HAP-1 (cell line): ENCODE measurements around the gene STPG2.

Experiments
- DNase-seq, 2 experiments: peaks; one replicate each; pipeline ENCODE4 v3.0.0-alpha.2; 2016 to 2020; ENCODE audit warnings: low spot score in 2 of 2
- H3K27me3 ChIP-seq: fragments of 250-450 bp; sonication (Bioruptor Pico); 2 replicates; pipeline ENCODE4 v1.5.1; 2020; ENCODE audit warnings: low read depth, mild to moderate bottlenecking, moderate library complexity
- H3K36me3 ChIP-seq: fragments of 250-450 bp; sonication (Bioruptor Pico); replicated peaks from 2 replicates; pipeline ENCODE4 v1.5.1; 2020; ENCODE audit warnings: mild to moderate bottlenecking
- H3K4me1 ChIP-seq: fragments of 250-450 bp; sonication (Bioruptor Pico); 2 replicates; pipeline ENCODE4 v1.5.1; 2020; ENCODE audit warnings: mild to moderate bottlenecking
- H3K4me3 ChIP-seq: fragments of 250-450 bp; sonication (Bioruptor Pico); 2 replicates; pipeline ENCODE4 v1.5.1; 2020; ENCODE audit warnings: mild to moderate bottlenecking, moderate library complexity
- H3K9me3 ChIP-seq: fragments of 250-450 bp; sonication (Bioruptor Pico); 2 replicates; pipeline ENCODE4 v1.5.1; 2020; ENCODE audit warnings: mild to moderate bottlenecking, moderate library complexity
- in situ Hi-C: fragments of 300-500 bp; cut with MboI; formaldehyde crosslinking; loops from 3 replicates; pipeline ENCODE4 v1.14.3; 2020; ENCODE audit warnings: low sequenced_read_pairs, inconsistent platforms, mixed read lengths

STPG2 gene

DNA sequence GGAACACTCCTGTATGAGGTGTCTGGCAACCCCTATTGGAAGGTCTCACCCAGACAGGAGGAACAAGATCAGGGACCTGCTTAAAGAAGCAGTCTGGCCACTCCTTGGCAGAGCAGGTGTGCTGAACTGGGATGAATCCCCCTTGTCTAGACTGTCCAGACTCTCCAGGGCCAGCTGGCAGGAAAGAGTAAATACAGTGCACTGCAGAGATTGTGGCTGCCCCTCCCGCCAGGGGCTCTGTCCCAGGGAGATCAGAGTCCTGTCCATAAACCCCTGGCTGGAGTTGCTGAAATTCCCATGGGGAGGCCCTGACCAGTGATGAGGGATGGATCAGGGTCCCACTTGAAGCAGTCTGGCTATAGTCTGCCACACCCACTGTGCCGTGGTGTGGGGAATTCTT is 17.7 kb downstream of the STPG2 start:
- in situ Hi-C loops, result no loop called here
- H3K36me3 ChIP-seq, result no peaks in the 10 kb centered on the region
- DNase-seq, result no peak

DNA sequence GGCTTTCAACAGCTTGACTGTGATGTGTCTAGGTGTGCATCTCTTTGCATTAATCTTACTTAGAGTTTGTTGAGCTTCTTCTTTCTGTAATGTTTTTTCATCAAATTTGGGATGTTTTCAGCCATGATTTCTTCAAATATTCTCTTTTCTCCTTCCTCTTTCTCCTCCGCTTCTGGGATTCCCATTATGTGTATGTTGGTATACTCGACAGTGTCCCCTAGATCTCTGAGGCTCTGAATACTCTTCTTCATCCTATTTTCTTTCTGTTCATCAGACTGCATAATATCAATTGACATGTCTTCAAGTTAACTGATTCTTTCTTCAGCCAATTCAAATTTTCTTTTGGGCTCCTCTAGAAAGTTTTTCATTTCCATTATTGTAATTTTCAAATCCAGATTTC is 25.9 kb downstream of the STPG2 start:
- H3K4me3 ChIP-seq, result no peak overlapping the region
- H3K4me1 ChIP-seq, result no peaks in the 10 kb centered on the region
- H3K9me3 ChIP-seq, result no peaks in the 10 kb centered on the region
- no peak for DNase-seq
- no peaks in the 10 kb centered on the region for H3K36me3 ChIP-seq
- in situ Hi-C loops, result no loop called here
- no peaks in the 10 kb centered on the region; the same call in 1 of the 2 replicates for H3K27me3 ChIP-seq

More for the DNA sequence above, 17.7 kb downstream of the STPG2 start:
- no peaks in the 10 kb centered on the region for H3K9me3 ChIP-seq
- no peaks in the 10 kb centered on the region for H3K4me1 ChIP-seq
- H3K27me3 ChIP-seq, result no peaks in the 10 kb centered on the region
- no peak overlapping the region for H3K4me3 ChIP-seq

DNA sequence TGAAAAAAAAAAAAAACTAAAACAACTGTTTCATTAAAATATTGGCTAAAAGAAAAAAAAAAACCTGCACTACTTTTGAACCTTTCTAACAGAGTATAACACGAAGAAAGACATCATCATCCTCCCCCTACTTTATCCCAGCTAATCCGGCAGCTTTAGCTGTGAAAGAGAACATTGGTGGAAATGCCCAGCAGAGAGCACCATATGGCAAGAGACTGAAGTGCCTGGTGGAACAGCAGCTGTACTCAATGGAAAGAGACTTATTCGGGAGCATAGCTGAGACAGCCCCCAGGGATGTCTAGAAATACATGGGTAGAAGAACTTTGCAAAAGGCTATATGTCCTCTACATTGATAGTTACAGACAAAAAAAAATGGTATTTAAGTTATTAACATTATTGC is 30.3 kb downstream of the STPG2 start:
- in situ Hi-C loops, result no loop called here
- Histone ChIP-seq H3K27me3 (no peaks in the 10 kb centered on the region; the same call in 1 of the 2 replicates), H3K4me3 (no peak overlapping the region), H3K9me3 (no peaks in the 10 kb centered on the region), H3K4me1 (no peaks in the 10 kb centered on the region), H3K36me3 (no peaks in the 10 kb centered on the region)
- peak; percentile 64 to 65 for DNase-seq

DNA sequence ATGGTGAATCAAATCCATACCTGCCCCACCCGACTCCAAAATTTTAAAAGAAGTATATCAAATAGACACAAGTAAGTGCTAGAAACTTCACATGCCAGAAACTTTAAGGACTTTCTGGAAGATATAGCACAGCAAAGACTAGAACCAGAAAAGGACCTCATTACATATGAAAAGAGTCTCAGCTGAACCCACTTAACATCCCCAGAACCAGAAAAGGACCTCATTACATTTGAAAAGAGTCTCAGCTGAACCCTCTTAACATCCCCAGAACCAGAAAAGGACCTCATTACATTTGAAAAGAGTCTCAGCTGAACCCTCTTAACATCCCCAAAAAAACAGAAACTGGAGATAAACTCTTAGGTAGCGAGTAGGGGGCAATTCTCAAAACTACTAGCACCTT is 32.3 kb downstream of the STPG2 start:
- H3K4me1 ChIP-seq, result no peaks in the 10 kb centered on the region
- in situ Hi-C loops, result no loop called here
- DNase-seq, result peak in 1 of 2 experiments; percentile 25
- no peaks in the 10 kb centered on the region for H3K9me3 ChIP-seq
- no peaks in the 10 kb centered on the region; the same call in 1 of the 2 replicates for H3K27me3 ChIP-seq
- H3K4me3 ChIP-seq, result no peak overlapping the region
- no peaks in the 10 kb centered on the region for H3K36me3 ChIP-seq

DNA sequence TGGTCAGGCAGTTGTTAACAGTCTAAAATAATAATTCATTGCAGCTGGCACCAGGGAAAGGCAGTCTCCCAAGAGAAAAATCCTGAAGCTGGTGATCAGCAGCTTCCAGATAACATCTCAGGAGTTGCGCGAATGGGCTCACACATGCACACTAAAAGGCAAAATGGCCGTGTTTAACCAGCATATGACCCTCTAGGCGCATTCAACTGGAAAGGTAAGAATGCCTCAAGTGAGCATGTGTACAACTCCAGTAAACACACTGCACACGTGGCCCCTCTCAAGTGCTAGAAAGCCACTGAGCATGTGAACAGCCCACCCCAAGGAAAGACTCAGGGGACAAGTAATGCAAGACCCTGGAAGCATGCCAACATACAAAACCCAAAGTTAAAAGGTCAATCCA is 33.1 kb downstream of the STPG2 start:
- H3K9me3 ChIP-seq, result no peaks in the 10 kb centered on the region
- no peaks in the 10 kb centered on the region; the same call in 1 of the 2 replicates for H3K27me3 ChIP-seq
- no peaks in the 10 kb centered on the region for H3K4me1 ChIP-seq
- H3K4me3 ChIP-seq, result no peak overlapping the region
- no peaks in the 10 kb centered on the region for H3K36me3 ChIP-seq
- DNase-seq, result no peak
- in situ Hi-C loops, result no loop called here

DNA sequence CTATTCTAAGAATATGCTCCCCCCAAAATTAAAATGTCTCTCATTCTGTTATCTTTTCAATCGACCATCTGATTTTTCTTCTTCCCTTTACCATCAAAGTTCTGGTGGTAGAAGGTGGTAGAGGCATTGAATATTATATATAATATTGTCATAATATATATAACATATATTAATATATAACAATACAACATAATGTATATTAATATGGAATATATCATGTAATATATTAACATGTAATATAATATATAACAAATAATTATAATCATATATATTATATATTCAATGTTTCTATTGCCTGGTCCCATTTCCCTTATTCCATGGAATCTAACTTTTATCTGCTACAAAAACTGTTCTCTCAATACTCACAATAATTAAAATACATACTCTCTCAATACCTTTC is 40.6 kb downstream of the STPG2 start:
- no peaks in the 10 kb centered on the region for H3K4me1 ChIP-seq
- H3K36me3 ChIP-seq, result no peaks in the 10 kb centered on the region
- in situ Hi-C loops, result no loop called here
- no peaks in the 10 kb centered on the region for H3K9me3 ChIP-seq
- H3K4me3 ChIP-seq, result no peak overlapping the region
- no peaks in the 10 kb centered on the region for H3K27me3 ChIP-seq
- DNase-seq, result no peak

DNA sequence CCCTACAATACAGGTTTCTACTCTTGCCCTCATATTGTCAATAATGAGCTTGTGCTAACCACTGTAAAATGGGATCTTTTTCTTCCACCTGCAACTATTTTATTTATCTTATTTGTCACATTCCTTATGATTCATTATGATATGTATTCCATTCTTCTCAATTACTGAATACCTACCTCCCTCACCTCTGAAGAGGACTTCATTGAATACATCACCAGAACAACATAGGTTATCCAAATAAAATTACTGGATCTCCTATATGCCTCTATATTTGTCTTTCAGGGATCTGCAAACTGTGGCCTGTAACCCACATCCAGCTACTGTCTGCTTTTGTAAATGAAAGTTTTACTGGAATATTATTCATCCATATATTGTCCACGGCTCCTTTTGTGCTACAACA is 41.3 kb downstream of the STPG2 start:
- Histone ChIP-seq H3K9me3 (no peaks in the 10 kb centered on the region), H3K4me3 (no peak overlapping the region), H3K36me3 (no peaks in the 10 kb centered on the region), H3K4me1 (no peaks in the 10 kb centered on the region), H3K27me3 (no peaks in the 10 kb centered on the region)
- in situ Hi-C loops, result no loop called here
- no peak for DNase-seq

DNA sequence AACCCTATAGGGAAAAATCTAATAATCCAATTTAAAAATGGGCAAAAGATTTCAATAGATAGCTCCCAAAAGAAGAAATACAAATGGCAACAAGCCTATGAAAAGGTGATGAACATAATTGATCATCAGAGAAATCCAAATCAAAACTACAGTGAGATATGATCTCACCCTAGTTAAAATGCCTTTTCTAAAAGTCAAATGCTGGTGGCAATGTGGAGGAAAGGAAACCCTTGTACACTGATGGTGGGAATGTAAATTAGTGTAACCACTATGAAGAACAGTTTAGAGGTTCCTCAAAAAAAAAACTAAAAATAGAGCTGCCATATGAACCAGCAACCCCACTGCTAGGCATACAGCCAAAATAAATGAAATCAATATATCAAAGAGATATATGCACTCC is 44.5 kb downstream of the STPG2 start:
- DNase-seq, result no peak
- Histone ChIP-seq H3K4me3 (no peak overlapping the region), H3K36me3 (no peaks in the 10 kb centered on the region), H3K9me3 (no peaks in the 10 kb centered on the region), H3K4me1 (no peaks in the 10 kb centered on the region), H3K27me3 (no peaks in the 10 kb centered on the region)
- in situ Hi-C loops, result no loop called here

DNA sequence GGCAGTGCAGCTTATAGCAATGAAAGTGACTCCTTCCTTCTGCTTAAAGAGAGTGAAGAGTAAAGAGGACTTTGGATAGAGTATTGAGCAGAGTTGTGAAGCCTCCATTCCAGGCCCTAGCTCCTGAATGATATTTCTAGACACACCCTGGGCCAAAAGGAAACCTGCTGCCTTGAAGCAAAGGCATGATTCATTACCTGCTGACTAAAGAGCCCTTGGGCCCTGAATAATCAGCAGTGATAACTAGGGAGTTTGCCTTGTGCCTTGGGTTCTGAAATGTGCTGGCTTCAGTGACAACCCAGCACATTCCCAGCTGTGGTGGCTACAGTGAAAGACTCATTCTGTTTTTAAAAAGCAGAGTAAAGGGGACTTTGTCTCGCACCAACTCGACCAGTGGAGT is 49.2 kb downstream of the STPG2 start:
- DNase-seq, result no peak
- H3K4me3 ChIP-seq, result no peak overlapping the region
- in situ Hi-C loops, result no loop called here

DNA sequence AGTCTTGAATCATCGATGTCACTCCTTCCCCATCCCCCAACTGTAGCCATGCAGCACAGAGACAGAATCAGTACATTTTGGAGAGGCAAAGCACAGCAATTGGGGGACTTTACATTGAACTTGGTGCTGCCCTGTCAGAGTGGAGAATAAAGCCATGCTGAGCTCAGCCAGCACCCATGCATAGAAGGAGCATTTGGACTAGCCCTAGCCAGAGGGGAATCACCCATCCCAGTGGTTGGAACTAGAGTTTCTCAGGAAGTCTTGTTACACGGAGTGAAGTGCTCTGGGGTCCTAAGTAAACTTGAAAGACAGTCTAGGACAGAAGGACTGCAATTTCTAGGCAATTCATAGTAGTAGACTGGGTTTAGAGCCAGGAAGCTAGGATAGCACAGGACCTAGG is 49.6 kb downstream of the STPG2 start:
- no peak for DNase-seq
- Histone ChIP-seq H3K4me1 (no peaks in the 10 kb centered on the region), H3K4me3 (no peak overlapping the region), H3K9me3 (no peaks in the 10 kb centered on the region), H3K27me3 (no peaks in the 10 kb centered on the region), H3K36me3 (no peaks in the 10 kb centered on the region)
- in situ Hi-C loops, result no loop called here

More for the DNA sequence above, 49.2 kb downstream of the STPG2 start:
- Histone ChIP-seq H3K4me1 (no peaks in the 10 kb centered on the region), H3K9me3 (no peaks in the 10 kb centered on the region), H3K27me3 (no peaks in the 10 kb centered on the region), H3K36me3 (no peaks in the 10 kb centered on the region)

DNA sequence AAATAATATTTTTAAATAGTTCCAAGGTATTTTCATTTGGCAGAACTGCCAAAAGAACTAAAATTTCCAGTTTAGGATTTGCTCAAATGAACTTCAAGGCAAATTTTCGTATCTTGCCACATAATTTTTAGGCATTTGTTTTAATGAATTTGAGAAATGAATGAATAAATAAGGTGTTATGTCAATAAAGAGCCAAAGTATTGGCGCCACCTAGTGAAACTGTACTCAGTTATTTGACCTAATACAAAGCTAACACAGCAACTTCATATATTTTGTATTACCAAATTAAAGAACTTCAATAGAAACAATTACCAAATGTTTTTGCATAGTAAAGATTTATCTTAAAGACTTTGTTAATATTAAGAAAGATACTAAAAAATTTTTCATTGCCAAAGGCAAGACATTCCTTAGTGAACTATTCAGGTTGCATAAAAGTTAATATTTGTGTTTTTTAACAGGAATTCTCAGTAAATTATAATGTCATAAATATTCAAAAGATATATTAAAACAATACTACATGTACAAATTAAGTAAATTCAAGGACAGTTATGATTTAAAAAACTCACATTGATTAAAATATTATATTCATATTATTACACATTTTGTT is 50.3 kb downstream of the STPG2 start:
- in situ Hi-C loops, result no loop called here
- DNase-seq, result peak; percentile 12 to 15
- Histone ChIP-seq H3K9me3 (no peaks in the 10 kb centered on the region), H3K36me3 (no peaks in the 10 kb centered on the region), H3K27me3 (no peaks in the 10 kb centered on the region), H3K4me3 (no peak overlapping the region), H3K4me1 (no peaks in the 10 kb centered on the region)

DNA sequence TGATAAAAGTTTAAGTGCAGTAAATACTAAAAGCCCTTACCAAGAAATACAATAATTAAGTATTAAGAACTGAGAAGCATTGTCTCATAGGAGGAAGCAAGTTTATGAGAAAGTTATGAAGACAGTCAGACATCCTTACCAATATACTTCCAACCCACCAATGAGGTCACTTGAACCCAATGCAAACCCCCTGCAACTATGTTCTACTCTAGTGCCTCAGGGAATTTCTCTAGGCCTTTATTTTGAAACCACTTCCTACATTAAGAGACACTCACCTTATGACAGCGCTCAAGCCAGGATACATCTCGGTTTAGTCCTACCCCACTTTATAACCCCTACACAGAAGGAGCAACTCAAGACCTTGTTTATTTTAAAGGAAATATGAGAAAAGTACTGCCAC is 61.3 kb downstream of the STPG2 start:
- Histone ChIP-seq H3K4me1 (no peaks in the 10 kb centered on the region), H3K36me3 (no peaks in the 10 kb centered on the region), H3K9me3 (no peaks in the 10 kb centered on the region), H3K27me3 (no peaks in the 10 kb centered on the region), H3K4me3 (no peak overlapping the region)
- DNase-seq, result no peak
- in situ Hi-C loops, result no loop called here

DNA sequence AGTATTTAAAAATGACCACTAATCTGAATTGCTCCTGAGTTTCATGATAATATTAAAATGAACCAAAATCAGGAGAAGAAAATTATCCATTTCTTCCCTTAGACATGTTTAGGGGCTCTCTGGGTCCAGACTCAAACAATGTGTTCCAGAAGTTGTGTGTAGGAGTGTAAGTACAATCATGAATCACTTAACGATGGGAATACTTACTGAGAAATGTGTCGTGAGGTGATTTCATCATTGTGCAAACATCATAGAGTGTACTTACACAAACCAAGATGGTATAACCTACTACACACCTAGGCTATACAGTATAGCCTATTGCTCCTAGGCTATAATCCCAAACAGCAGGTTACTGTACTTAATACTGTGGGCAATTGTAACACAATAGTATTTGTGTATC is 74.8 kb downstream of the STPG2 start:
- DNase-seq, result no peak
- no peaks in the 10 kb centered on the region for H3K9me3 ChIP-seq
- no peaks in the 10 kb centered on the region for H3K27me3 ChIP-seq
- in situ Hi-C loops, result no loop called here
- no peak overlapping the region for H3K4me3 ChIP-seq
- H3K4me1 ChIP-seq, result no peaks in the 10 kb centered on the region
- no peaks in the 10 kb centered on the region for H3K36me3 ChIP-seq

DNA sequence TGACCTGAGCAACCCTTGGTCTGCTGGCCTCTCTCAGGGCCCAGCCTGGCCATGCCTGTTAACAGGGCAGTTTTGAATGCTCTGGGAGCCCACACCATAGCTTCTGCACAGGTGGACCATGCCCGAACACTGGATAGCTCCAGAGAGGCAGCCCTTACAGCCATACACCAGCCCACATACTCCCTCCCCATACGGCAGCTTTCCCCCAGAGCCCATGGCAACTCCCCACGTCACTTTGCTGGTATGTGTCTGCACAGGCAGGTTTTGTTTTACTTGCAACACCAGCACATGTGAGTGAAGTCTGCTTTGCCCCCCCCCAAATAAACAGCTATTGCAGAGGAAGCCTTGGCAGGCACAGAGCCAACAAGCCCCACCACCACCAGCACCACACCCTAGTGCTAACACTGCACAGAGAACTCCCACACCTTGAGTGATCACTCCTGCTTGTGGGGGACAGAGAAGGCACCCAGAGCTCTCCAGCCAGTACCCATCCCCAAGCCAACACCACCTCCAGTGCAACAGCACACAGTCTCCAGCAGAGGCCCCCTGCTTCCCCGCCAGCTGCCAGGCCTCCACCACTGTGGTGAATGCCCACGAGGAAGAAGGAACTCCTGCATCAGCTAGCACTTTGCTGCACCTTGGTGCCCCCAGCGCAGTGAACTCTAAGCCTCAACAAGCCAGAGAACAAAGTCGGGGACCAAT is 87.3 kb downstream of the STPG2 start:
- in situ Hi-C loops, result no loop called here
- H3K9me3 ChIP-seq, result no peaks in the 10 kb centered on the region

More for the DNA sequence above, 87.3 kb downstream of the STPG2 start:
- Histone ChIP-seq H3K4me1 (no peaks in the 10 kb centered on the region), H3K27me3 (no peaks in the 10 kb centered on the region), H3K4me3 (no peak overlapping the region), H3K36me3 (no peaks in the 10 kb centered on the region)
- DNase-seq, result peak in 1 of 2 experiments; percentile 8
